ENCODE data around the gene DNAAF9. TPM values are rescaled to one million over a fixed set of nuclear protein-coding genes. Genes with fewer than 3 reads are reported as not detected.

DNAAF9 gene
- total and polyA plus RNA-seq, 2 donors (not counting 3 experiments of a cell fraction or from before 2014, with no cell fraction given), result 7.6 to 20.9 TPM

DNA sequence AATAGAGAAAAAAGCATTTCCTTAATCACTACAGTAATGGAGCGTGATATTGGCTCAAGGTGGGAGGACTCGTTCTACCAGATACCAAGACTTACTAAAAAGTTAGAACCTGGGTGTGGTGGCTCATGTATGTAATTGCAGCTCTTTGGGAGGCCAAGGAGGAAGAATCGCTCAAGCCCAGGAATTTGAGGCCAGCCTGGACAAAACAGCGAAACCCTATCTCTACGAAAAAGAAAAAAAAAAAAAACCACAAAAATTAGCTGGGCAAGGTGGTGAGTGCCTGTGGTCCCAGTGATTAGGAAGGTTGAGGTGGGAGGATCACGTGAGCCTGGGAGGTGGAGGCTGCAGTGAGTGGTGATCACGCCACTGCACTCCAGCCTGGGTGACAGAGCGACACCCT lies 39.3 kb upstream of the DNAAF9 start:
- Histone ChIP-seq H3K27ac (ENCODE audit: insufficient read depth, low read depth, low read length) (no peak overlapping the region), H3K9ac (replicated peaks; ENCODE audit: extremely low read depth, insufficient read depth, low read length) (no peak overlapping the region), H3K4me2 (ENCODE audit: insufficient read depth, low read length) (no peak overlapping the region), H3K36me3 (ENCODE audit: control insufficient read depth in 2 of 2, extremely low read depth in 1 of 2, insufficient read depth in 2 of 2, low read length in 2 of 2) (no peaks in the 10 kb centered on the region), H3K4me3 (replicated peaks in 1 of 3; ENCODE audit: insufficient read depth in 1 of 3, low read depth in 1 of 3, low read length in 3 of 3) (no peak overlapping the region), H3K9me1 (replicated peaks; ENCODE audit: control insufficient read depth, extremely low read depth, insufficient read depth, low read length) (no peaks in the 10 kb centered on the region), H3K4me1 (ENCODE audit: control insufficient read depth, extremely low read depth, insufficient read depth, low read length) (no peaks in the 10 kb centered on the region), H3K79me2 (ENCODE audit: control insufficient read depth, insufficient read depth, low read length) (no peaks in the 10 kb centered on the region), H4K20me1 (replicated peaks; ENCODE audit: control insufficient read depth, extremely low read depth, insufficient read depth, low read length) (no peaks in the 10 kb centered on the region), H2AFZ (ENCODE audit: low read depth, low read length) (no peak overlapping the region), H3K9me3 (replicated peaks; ENCODE audit: control insufficient read depth, insufficient read depth, low read length) (no peaks in the 10 kb centered on the region), H3K27me3 (ENCODE audit: control insufficient read depth in 2 of 2, insufficient read depth in 2 of 2, low read length in 2 of 2) (peaks cover 13% of the 10 kb centered on the region in 2 experiments)
- intact Hi-C loops (cut with micrococcal nuclease) (no loop called here), dilution Hi-C loops (cut with MboI; ENCODE audit: extremely low pct_ligation_motif_present, low sequenced_read_pairs) (no loop called here)
- POLR2A ChIA-PET, result no interaction called here
- BruUV-seq (replicated peaks), result no TSS peak
- no peak for TF ChIP-seq EZH2 (IDR thresholded peaks at IDR 0.05; ENCODE audit: borderline replicate concordance, low read depth, low read length, severe bottlenecking)
- TF ChIP-seq, protein P1, sequence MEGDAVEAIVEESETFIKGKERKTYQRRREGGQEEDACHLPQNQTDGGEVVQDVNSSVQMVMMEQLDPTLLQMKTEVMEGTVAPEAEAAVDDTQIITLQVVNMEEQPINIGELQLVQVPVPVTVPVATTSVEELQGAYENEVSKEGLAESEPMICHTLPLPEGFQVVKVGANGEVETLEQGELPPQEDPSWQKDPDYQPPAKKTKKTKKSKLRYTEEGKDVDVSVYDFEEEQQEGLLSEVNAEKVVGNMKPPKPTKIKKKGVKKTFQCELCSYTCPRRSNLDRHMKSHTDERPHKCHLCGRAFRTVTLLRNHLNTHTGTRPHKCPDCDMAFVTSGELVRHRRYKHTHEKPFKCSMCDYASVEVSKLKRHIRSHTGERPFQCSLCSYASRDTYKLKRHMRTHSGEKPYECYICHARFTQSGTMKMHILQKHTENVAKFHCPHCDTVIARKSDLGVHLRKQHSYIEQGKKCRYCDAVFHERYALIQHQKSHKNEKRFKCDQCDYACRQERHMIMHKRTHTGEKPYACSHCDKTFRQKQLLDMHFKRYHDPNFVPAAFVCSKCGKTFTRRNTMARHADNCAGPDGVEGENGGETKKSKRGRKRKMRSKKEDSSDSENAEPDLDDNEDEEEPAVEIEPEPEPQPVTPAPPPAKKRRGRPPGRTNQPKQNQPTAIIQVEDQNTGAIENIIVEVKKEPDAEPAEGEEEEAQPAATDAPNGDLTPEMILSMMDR (IDR thresholded peaks at IDR 0.05; ENCODE audit: extremely low read depth in 1 of 2, insufficient read depth in 1 of 2, low read depth in 1 of 2, low read length in 2 of 2), result no peak
- no peak for TF ChIP-seq POLR2AphosphoS5 (IDR thresholded peaks at IDR 0.05; ENCODE audit: insufficient read depth, low read depth, low read length)
- TF ChIP-seq GATA2 (IDR thresholded peaks at IDR 0.05; ENCODE audit: insufficient read depth, insufficient read length, low read depth, low read length), result no peak
- no peak for TF ChIP-seq POLR2A (IDR thresholded peaks at IDR 0.05; ENCODE audit: low read depth, low read length)
- TF ChIP-seq MYC (IDR thresholded peaks at IDR 0.05; ENCODE audit: low read depth, low read length), result no peak
- TF ChIP-seq, protein P2, sequence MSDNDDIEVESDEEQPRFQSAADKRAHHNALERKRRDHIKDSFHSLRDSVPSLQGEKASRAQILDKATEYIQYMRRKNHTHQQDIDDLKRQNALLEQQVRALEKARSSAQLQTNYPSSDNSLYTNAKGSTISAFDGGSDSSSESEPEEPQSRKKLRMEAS (IDR thresholded peaks at IDR 0.05; ENCODE audit: insufficient read depth, insufficient read length), result no peak
- no peak for TF ChIP-seq JUN (IDR thresholded peaks at IDR 0.05; ENCODE audit: borderline replicate concordance, insufficient read depth, insufficient read length, low read depth)
- no peak for TF ChIP-seq FOS (IDR thresholded peaks at IDR 0.05; ENCODE audit: borderline replicate concordance, insufficient read depth, low read length)
- DNase-seq (ENCODE audit: low read depth, low spot score), result no peak
- no peak for FAIRE-seq
- CTCF ChIA-PET, result no interaction called here

Data from endothelial cell of umbilical vein (primary cell).